Karpas-422 (cell line): ENCODE results near the gene MTFMT. TPM values are rescaled to one million over a fixed set of nuclear protein-coding genes. Genes with fewer than 3 reads are reported as not detected.

Source experiments
- DNase-seq: peaks from one replicate; pipeline ENCODE4 v3.0.0-alpha.2; 2015
- H2AFZ ChIP-seq: fragments of 200-600 bp; sonication (generic); 2 replicates; pipeline ENCODE4 v1.6.1; 2014; ENCODE audit warnings: antibody characterized with exemption, low read length, mixed read lengths
- H3K27ac ChIP-seq: fragments of 200-600 bp; sonication (generic); 2 replicates; pipeline ENCODE4 v1.5.1; 2014; ENCODE audit warnings: mild to moderate bottlenecking, low read length, moderate library complexity
- H3K27me3 ChIP-seq: fragments of 200-600 bp; sonication (generic); 2 replicates; pipeline ENCODE4 v1.6.1; 2014; ENCODE audit warnings: low read length, mixed read lengths
- H3K36me3 ChIP-seq: fragments of 200-600 bp; sonication (generic); 2 replicates; pipeline ENCODE4 v1.6.1; 2014; ENCODE audit warnings: low read length, mixed read lengths; ENCODE audit not compliant: insufficient read depth
- H3K4me1 ChIP-seq: fragments of 200-600 bp; sonication (generic); 2 replicates; pipeline ENCODE4 v1.6.1; 2014; ENCODE audit warnings: mild to moderate bottlenecking, low read length, mixed read lengths
- H3K4me2 ChIP-seq: fragments of 200-600 bp; sonication (generic); 2 replicates; pipeline ENCODE4 v1.6.1; 2014; ENCODE audit warnings: low read length, low read depth, mild to moderate bottlenecking; ENCODE audit not compliant: poor library complexity, severe bottlenecking
- H3K4me3 ChIP-seq: fragments of 200-600 bp; sonication (generic); 2 replicates; pipeline ENCODE4 v1.5.1; 2014; ENCODE audit warnings: mild to moderate bottlenecking, antibody characterized with exemption, low read length, mixed read lengths
- H3K79me2 ChIP-seq: fragments of 200-600 bp; sonication (generic); 2 replicates; pipeline ENCODE4 v1.6.1; 2014; ENCODE audit warnings: mild to moderate bottlenecking, low read length, mixed read lengths
- H3K9ac ChIP-seq: fragments of 200-600 bp; sonication (generic); 2 replicates; pipeline ENCODE4 v1.6.0; 2014; ENCODE audit warnings: low read length
- H3K9me2 ChIP-seq: fragments of 200-600 bp; sonication (generic), shearing (Covaris generic); replicated peaks from 2 replicates; pipeline ENCODE4 v1.6.0; 2014; ENCODE audit warnings: mild to moderate bottlenecking, low read length, moderate library complexity; ENCODE audit not compliant: insufficient read depth
- H3K9me3 ChIP-seq: fragments of 300-700, 200-600 bp; sonication (generic); 2 replicates; pipeline ENCODE4 v1.6.1; 2014; ENCODE audit warnings: low read length, mixed read lengths
- H4K20me1 ChIP-seq: fragments of 200-600 bp; sonication (generic); 2 replicates; pipeline ENCODE4 v1.6.1; 2014; ENCODE audit warnings: mild to moderate bottlenecking, antibody characterized with exemption, low read length, low read depth; ENCODE audit not compliant: insufficient read depth
- total RNA-seq: library from RNA; depleted of rRNA; stranded (reverse); fragments of >200 nt; shearing (Covaris generic); gene quantifications from 2 replicates; pipeline ENCODE4 v1.2.3, GENCODE V29; 2014; ENCODE audit warnings: low replicate concordance

Gene MTFMT
- total RNA-seq, 1 experiment from 2014 or later = 19.3 TPM

GRCh38 chr15:65056868-65057548 is 27.6 kb upstream of the MTFMT start:
- H3K27me3 ChIP-seq = no peaks in the 10 kb centered on the region
- no peak overlapping the region for H3K27ac ChIP-seq
- no peak overlapping the region for H3K9ac ChIP-seq
- no peak overlapping the region for H3K4me2 ChIP-seq
- H3K9me2 ChIP-seq = no peaks in the 10 kb centered on the region
- H3K4me3 ChIP-seq = no peak overlapping the region
- H3K9me3 ChIP-seq = no peaks in the 10 kb centered on the region
- H3K79me2 ChIP-seq = no peaks in the 10 kb centered on the region
- H3K36me3 ChIP-seq = no peaks in the 10 kb centered on the region
- H4K20me1 ChIP-seq = no peaks in the 10 kb centered on the region
- DNase-seq = no peak
- H3K4me1 ChIP-seq = no peaks in the 10 kb centered on the region
- H2AFZ ChIP-seq = no peak overlapping the region

GRCh38 chr15:65056106-65056505 is 26.7 kb upstream of the MTFMT start:
- H3K4me3 ChIP-seq = no peak overlapping the region
- H3K4me1 ChIP-seq = no peaks in the 10 kb centered on the region
- no peak overlapping the region for H3K9ac ChIP-seq
- H3K9me2 ChIP-seq = no peaks in the 10 kb centered on the region
- no peaks in the 10 kb centered on the region for H4K20me1 ChIP-seq
- no peak for DNase-seq
- no peaks in the 10 kb centered on the region for H3K79me2 ChIP-seq
- no peaks in the 10 kb centered on the region for H3K36me3 ChIP-seq
- H3K27ac ChIP-seq = no peak overlapping the region
- H3K4me2 ChIP-seq = no peak overlapping the region
- no peaks in the 10 kb centered on the region for H3K9me3 ChIP-seq
- no peak overlapping the region for H2AFZ ChIP-seq
- no peaks in the 10 kb centered on the region for H3K27me3 ChIP-seq

GRCh38 chr15:65055201-65055870 is 25.9 kb upstream of the MTFMT start:
- no peaks in the 10 kb centered on the region for H3K9me2 ChIP-seq
- no peak overlapping the region for H3K9ac ChIP-seq
- no peaks in the 10 kb centered on the region for H3K36me3 ChIP-seq
- no peak overlapping the region for H3K4me3 ChIP-seq
- H3K4me2 ChIP-seq = no peak overlapping the region
- no peaks in the 10 kb centered on the region for H3K27me3 ChIP-seq
- H3K4me1 ChIP-seq = peaks cover 2% of the 10 kb centered on the region; the same call in 1 of the 2 replicates
- no peaks in the 10 kb centered on the region for H3K79me2 ChIP-seq
- H3K9me3 ChIP-seq = no peaks in the 10 kb centered on the region
- no peaks in the 10 kb centered on the region for H4K20me1 ChIP-seq
- H2AFZ ChIP-seq = no peak overlapping the region
- no peak overlapping the region for H3K27ac ChIP-seq
- DNase-seq = no peak

GRCh38 chr15:65054333-65055200 is 25.1 kb upstream of the MTFMT start:
- Histone ChIP-seq H3K4me1 (peaks cover 10% of the 10 kb centered on the region), H3K79me2 (no peaks in the 10 kb centered on the region), H3K9me3 (no peaks in the 10 kb centered on the region), H3K9ac (no peak overlapping the region), H3K4me2 (no peak overlapping the region), H4K20me1 (no peaks in the 10 kb centered on the region), H3K36me3 (no peaks in the 10 kb centered on the region), H3K27me3 (no peaks in the 10 kb centered on the region), H3K9me2 (no peaks in the 10 kb centered on the region), H3K4me3 (no peak overlapping the region), H3K27ac (no peak overlapping the region), H2AFZ (no peak overlapping the region)
- peak; percentile 88 for DNase-seq

- no peaks in the 10 kb centered on the region for H3K27me3 ChIP-seq
- H3K36me3 ChIP-seq = no peaks in the 10 kb centered on the region
- no peak overlapping the region for H3K4me2 ChIP-seq
- no peaks in the 10 kb centered on the region for H4K20me1 ChIP-seq
- DNase-seq = no peak
- no peaks in the 10 kb centered on the region for H3K79me2 ChIP-seq
- H3K4me1 ChIP-seq = peaks cover 17% of the 10 kb centered on the region
- no peaks in the 10 kb centered on the region for H3K9me2 ChIP-seq
- H3K9ac ChIP-seq = no peak overlapping the region
- no peak overlapping the region for H2AFZ ChIP-seq
- no peak overlapping the region for H3K4me3 ChIP-seq
- no peak overlapping the region for H3K27ac ChIP-seq
- H3K9me3 ChIP-seq = no peaks in the 10 kb centered on the region
These were observed 23.5 kb upstream of the MTFMT start for GRCh38 chr15:65052956-65053355.

- Histone ChIP-seq H3K27me3 (no peaks in the 10 kb centered on the region), H3K4me2 (no peak overlapping the region), H3K36me3 (no peaks in the 10 kb centered on the region), H2AFZ (no peak overlapping the region), H3K9me3 (no peaks in the 10 kb centered on the region), H4K20me1 (no peaks in the 10 kb centered on the region), H3K9me2 (no peaks in the 10 kb centered on the region), H3K4me1 (peaks cover 17% of the 10 kb centered on the region), H3K27ac (no peak overlapping the region), H3K4me3 (no peak overlapping the region), H3K79me2 (no peaks in the 10 kb centered on the region), H3K9ac (no peak overlapping the region)
- no peak for DNase-seq
These were observed 21.8 kb upstream of the MTFMT start for GRCh38 chr15:65051266-65051665.

GRCh38 chr15:65050270-65050669 is 20.8 kb upstream of the MTFMT start:
- H3K27ac ChIP-seq = no peak overlapping the region
- H3K4me1 ChIP-seq = peaks cover 17% of the 10 kb centered on the region
- H3K27me3 ChIP-seq = no peaks in the 10 kb centered on the region
- H4K20me1 ChIP-seq = no peaks in the 10 kb centered on the region
- H3K79me2 ChIP-seq = no peaks in the 10 kb centered on the region
- H3K36me3 ChIP-seq = no peaks in the 10 kb centered on the region
- H3K9ac ChIP-seq = no peak overlapping the region
- H3K4me2 ChIP-seq = peak overlapping the region; percentile 72
- DNase-seq = no peak
- no peaks in the 10 kb centered on the region for H3K9me2 ChIP-seq
- H3K4me3 ChIP-seq = no peak overlapping the region
- H3K9me3 ChIP-seq = no peaks in the 10 kb centered on the region
- no peak overlapping the region for H2AFZ ChIP-seq

GRCh38 chr15:65049418-65049840 is 20.0 kb upstream of the MTFMT start:
- Histone ChIP-seq H3K9me2 (no peaks in the 10 kb centered on the region), H4K20me1 (no peaks in the 10 kb centered on the region), H3K9ac (0 out of 2 replicates have a peak overlapping the region, but pooled peaks have one; percentile 30), H3K4me2 (peak overlapping the region; percentile 72), H3K4me1 (peaks cover 17% of the 10 kb centered on the region), H3K36me3 (no peaks in the 10 kb centered on the region), H3K27me3 (no peaks in the 10 kb centered on the region), H2AFZ (no peak overlapping the region), H3K4me3 (peak overlapping the region; percentile 53), H3K27ac (no peak overlapping the region), H3K79me2 (no peaks in the 10 kb centered on the region), H3K9me3 (no peaks in the 10 kb centered on the region)
- DNase-seq = peak; percentile 98
